GM18517 (cell line): ENCODE data around the gene PODXL.
A peak's percentile ranks its signal among the peaks of the same experiment; 100 is the strongest.
"Not testable (repeated sequence)": the region's sequence is repeated elsewhere in the genome, so short reads cannot be mapped to it uniquely, and the experiment has no call there.

Experiments used
- ATAC-seq: cut with Tn5 transposase; IDR thresholded peaks from one replicate; pipeline ENCODE4 v1.9.1; 2021; ENCODE audit warnings: mild to moderate bottlenecking, moderate library complexity; ENCODE audit not compliant: unreplicated experiment

The PODXL gene

DNA sequence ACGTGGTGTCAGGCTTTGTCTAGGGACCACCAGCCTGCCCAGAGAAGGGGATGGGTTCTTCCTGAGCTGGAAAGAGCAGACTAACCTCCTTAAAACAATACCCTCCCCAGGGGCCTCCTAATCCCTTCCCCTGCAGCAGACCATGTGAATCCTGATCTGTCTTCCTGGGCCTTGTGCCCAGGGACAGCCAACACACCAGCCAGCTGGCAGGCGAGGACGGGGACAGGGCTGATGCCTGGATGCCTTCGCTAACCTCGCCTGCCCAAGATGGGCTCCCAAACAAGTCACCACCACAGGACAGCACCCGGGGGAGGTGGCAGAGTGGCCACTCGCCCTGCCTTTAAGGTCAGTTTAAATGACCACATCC lies 17.6 kb downstream of the PODXL start:
- ATAC-seq = no peak

DNA sequence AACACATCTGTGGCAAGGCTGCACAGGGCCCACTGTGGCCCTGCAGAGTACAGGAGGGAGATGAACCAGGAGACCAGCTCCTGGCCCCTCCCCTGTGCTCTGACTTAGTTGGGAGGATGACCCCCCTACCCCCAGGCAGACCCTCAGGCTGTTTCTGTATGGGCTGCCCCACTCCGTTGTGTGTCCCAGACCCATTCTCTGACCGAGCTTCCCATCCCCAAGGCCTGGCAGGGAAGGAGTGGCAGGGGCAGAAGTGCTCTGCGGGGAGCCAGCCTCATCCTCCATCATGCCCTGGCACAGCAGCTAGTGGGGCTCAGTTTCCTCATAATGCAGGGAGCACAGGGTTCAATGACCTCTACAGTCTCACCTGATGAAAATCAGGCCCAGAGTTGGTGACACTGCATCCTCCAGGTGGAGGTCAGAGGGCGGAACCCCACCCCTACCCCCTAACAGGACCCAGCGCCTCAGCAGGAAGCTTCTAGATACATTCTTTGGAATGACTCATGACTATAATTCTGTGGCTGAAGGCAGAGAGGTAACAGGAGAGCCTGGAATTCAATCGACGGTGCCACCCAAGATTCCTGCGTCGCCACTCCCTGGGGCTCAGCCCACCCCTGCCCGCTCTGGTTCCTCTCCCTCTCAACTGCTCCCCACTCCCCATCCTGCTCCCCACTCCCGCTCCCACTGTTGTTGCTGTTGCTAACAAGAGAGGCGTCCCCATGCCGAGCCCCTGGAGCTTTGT lies 18.2 kb downstream of the PODXL start:
- ATAC-seq = no peak

DNA sequence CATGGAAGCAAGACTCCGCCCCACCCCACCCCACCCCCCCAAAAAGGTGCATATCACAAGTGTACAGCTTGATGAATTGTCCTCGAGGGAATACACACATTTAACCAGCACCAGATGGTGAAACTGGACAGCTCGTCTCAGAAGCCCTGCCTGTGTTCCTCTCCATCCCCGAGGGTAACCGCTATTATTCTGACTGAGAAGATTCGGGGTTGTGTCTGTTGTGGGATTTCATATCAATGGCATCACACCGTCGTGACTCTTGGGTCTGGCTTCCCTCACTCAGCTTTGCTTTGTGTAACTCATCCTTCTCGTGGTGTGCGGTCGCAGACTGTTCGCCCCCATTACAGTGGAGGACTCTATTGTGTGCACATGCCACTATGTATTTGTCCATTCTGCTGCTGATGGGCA lies 18.9 kb downstream of the PODXL start:
- no peak for ATAC-seq

DNA sequence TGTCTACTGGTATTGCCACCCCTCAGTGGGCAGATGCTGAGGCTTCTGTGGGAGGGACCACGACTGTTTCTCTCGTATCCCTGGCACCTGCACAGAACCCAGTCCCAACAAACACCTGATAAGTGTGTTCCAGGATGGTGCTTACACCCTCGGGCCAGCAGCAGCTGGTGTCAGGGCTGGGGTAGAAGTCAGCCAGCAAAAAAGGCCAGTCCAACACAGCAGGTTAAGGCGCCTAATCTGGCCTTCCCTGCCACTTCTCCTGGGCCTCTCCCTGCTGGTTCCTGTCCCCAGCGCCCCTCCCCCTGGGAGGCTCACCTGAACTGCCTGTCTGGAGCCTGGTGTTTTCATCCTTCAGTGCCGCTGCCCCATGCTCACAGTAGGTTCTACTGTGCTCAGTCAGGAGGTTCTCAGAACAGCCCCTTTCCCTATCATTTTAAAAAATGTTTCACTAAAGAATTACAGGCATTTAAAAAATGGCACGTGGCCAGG lies 20.0 kb downstream of the PODXL start:
- no peak for ATAC-seq

DNA sequence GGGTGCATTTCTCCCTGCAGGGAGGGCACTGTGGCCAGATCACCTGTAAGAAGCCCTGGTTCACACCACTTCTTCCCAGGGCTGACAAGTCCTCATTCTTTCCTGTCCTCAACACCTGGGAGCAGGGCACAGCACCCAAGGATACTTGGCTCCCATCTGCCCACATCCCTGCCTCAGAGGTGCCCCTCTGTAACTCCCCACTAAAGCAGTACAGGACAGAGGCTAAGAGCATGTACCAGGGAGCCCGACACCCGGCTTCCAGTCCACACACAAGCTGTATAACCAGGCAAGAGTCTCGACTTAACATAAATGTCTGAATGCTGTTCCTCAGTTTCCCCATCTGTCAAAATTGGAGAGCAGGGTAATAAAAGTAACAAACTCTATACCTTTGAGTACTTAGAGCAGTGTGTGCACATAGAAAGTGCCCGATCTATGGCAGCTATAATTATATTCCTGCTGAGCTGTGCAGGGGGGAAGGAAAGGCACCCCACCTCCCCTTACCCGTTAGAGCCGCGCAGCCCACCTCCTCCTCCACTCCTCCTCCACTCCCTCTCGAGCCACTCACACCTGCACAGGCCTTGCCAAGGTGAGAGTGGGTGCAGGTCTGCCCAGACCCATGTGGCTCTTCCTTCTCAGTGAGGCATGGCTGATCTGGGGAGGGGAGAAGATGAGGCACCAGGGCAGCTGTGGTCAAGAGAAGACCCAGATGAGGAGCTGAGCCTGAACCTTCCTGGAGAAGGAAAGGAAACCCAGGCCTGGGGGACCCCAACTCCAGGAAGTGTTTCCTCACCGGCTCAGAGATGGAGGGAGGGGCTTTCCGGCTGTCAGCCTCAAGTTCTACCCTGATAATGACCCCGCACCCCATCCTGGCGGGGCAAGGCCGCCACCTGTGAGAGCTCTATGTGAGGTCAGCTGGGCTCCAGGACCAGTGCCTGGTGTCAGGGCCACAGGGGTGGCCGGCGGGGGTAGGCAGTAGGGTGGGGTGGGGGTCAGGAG lies 22.6 kb downstream of the PODXL start:
- ATAC-seq = no peak

DNA sequence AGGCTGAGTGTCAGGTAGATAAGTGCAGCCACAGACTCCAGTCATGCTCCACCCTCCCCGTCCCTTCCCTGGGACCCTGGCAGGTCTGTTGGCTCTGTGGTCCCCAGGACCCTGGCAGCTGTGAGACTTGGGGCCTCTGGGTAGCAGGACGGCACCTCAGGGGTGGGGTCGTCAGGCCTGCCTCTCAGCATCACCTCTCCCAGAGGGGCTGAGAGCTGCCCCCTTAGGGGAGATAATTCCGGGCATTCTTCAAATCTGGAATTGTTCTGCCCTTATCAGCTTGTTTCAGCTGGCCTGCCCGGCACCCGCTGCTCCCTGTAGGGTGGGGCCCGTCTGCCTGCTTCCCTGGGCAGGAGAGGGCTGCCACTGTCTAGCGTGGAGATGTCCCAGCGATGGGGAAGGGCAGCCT lies 23.3 kb downstream of the PODXL start:
- ATAC-seq = no peak

DNA sequence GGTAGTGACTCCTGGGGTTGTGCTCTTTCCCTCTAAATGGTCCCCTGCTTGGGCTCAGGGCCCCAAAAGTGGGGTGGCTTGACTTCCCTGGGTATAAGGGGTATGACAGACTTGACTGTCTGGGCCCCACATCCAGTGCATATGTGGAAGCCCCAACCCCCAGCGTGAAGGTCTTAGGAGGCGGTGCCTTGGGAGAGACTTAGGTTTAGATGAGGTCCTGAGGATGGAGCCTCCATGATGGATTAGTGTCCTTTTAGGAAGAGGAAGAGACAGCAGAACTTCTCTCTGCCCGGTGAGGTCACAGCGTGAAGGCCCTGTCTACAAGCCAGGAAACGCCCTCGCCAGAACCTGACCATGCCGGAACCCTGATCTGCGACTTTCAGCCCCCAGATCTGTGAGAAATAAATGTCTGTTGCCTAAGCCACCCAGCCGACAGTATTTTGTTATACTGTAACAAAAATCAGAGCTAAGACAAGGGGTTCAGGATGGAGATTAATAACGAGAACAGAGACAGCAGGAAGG lies 23.8 kb downstream of the PODXL start:
- ATAC-seq = no peak

DNA sequence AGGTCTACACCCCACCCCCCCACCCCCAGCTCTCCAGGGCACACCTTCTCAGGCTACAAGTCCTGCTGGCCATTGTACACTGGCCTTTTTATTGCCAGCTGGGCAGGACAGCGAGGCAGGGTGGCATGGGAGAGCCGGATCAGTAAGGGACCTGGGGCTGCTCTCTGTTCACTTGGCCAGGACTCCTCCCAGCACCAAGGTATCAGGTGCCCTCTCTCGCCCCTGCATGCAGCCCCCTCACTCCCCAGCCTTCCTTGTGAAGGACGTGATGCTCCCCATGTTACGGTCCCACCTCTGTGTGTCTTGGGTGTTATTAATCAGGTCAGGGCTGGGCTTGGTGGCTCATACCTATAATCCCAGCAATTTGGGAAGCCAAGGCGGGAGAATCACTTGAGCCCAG lies 26.3 kb downstream of the PODXL start:
- ATAC-seq = no peak

DNA sequence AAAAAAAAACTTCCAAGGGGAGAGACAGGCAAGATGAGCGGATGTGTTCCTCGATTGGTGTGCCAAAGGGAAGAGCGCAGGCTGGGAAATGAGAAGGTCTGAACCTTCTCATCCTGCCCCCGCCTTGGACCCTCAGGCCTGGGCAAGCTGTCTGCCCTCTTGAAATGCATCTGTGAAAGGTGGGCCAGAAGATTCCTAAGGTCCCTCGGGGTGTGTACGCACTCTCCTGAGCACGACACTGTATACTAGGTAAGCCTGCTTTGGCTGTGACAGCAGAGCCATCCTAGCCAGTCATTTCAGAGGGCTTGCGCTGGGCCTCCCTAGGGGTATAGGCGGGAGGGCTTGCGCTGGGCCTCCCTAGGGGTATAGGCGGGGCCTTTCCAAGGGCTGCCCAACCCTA lies 26.8 kb downstream of the PODXL start:
- ATAC-seq = no peak

DNA sequence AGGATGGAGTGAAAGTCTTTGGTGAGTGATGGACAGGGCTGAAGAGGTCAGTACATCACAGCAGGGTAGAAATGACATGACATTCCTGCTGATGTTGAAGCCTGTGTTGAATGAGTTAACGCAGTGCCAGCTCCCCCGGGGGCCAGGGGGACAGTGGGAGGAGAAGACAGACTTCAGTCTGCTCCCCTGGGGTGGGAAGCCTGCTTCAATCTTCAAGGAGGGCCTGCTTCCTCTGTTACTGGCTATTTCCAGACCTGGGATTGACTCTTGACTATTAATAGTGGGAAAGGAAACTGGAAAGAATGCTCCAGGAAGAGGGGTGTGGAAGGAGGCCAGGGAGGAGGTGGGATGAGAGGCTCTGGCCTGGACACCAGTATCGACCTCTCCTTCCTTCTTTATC lies 27.2 kb downstream of the PODXL start:
- ATAC-seq = no peak

DNA sequence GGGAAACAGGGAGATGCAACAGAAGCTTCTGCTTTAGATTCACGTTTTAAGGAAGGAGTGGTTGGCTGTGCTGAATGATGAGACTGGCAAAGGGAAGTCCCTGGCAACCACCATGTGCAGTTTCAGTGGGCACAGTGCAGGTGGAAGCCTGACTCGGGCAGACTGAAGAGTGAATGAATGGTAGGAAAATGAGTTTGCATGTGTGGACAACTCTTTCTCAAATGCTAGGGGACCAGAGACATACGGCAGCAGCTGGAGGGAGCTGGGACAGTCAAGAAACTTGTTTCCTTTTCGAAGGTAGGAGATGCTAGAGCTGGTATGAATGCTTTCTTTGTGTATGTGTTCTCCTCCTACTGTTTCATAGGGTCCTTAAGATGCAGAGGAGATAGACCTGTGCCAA lies 29.0 kb downstream of the PODXL start:
- no peak for ATAC-seq

DNA sequence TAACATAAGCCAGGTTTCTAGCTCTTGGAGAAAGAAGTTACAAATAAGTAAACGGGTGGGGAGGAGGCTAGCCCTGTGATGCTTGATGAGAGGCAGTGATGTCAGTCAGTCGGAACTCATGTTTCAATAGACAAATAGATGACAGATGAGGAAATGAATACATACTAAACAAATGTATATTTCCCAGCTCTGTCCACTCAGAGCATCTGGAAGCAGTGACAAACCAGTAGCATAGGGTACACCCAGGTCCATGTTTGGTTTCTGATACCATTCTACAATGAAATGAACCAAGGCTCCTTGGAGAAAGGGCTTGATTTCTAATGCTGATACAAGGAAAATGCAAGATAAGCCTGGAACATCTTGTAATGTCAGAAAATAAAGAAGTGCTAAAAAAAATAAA lies 30.6 kb downstream of the PODXL start:
- no peak for ATAC-seq

DNA sequence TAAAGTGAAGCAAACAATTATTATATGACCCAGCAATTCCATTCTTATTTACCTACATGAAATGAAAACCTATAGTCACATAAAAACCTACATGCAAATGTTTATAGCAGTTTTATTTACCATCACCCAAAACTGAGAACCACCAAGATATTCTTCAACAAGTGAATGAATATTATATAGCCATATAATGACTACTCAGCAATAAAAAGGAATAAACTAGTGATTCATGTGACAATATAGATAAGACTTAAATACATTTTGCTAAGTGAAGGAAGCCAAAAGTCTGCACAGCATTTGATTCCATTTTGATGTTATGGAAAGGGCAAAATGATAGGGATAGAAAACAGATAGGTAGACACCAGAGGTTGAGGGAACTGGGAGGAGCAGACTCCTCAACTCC lies 31.7 kb downstream of the PODXL start:
- no peak for ATAC-seq

DNA sequence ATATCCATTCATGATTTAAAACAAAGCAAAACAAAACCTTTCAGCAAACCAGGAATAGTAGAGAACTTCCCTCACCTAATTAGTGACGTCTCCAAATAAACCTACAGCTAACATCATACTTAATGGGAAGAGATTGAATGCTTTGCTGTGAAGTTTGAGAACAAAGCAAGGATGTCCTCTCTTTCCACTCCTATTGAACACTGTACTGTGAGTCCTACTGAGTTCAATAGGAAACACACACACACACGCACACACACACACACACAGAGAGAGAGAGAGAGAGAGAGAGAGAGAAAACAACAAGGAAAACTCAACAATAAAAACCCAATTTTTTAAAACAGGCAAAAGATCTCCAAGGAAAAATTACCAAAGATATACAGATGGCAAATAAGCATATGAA lies 32.3 kb downstream of the PODXL start:
- no peak for ATAC-seq

DNA sequence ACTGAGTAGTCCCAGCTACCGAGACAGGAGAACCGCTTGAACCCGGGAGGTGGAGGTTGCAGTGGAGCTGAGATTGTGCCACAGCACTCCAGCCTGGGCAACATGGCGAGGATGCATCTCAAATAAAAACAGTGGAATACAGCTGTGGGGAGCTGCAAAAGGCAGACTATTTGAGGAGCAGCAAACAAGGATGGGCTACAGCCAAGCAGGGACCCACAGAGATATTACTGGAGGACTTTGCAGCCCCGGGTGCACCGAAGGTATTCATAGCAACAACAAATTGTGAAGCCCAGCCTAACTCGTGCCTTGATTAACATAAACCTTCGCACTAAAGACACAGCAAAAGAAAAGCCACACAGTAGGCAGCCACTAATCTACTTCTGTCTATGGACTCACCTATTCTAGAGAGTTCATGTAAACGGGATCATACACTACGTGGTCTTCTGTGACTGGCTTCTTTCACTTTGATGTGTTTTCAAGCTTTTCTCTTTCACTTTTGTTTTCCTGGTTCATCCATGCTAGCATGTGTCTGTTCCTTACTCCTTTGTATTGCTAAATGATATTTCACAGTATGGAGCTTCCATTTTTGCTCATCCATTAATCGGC lies 34.0 kb downstream of the PODXL start:
- ATAC-seq = no peak

DNA sequence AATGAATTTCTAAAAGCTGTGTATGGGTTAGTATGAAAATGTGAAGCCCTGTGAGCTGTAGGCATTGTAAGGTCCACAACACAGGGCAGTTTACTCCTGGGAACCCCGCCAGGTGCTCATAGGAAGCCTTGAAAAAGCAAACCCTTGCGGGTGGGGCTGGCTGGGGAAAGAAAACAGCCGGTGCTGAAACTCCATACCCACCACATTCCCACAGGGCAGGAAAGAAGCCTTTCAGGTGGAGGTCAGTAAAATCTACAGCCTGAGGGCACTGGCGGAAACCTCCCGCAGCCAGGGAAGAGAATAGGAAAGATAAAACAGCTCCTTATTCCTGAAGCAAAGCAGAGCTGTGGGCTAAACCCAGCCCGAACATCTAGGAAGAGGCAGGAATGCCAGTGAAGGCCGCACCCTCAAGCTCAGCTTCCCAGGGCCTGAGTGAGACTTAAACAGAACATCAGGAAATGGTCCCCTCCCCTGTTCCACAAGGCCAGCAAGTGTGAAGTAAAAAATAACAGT lies 34.7 kb downstream of the PODXL start:
- ATAC-seq = no peak

DNA sequence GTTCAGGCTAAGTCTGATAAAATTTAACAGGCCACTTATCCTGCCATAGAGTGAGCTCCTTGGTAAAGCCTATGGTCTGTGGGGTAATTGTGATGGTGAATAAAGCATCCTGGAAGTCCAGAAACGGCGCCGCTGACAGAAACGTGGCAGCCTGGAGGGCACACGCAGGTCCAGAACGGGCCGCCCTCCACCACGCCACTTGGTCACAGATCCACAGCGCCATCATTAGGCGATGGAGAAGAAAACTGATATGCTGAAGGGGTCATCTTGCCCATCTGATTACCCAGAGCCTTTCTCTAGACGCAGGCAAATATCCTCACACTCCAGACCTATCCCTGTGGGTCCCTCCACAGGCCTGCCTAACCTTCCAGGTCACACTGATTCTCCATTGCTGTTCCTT lies 37.8 kb downstream of the PODXL start:
- no peak for ATAC-seq

DNA sequence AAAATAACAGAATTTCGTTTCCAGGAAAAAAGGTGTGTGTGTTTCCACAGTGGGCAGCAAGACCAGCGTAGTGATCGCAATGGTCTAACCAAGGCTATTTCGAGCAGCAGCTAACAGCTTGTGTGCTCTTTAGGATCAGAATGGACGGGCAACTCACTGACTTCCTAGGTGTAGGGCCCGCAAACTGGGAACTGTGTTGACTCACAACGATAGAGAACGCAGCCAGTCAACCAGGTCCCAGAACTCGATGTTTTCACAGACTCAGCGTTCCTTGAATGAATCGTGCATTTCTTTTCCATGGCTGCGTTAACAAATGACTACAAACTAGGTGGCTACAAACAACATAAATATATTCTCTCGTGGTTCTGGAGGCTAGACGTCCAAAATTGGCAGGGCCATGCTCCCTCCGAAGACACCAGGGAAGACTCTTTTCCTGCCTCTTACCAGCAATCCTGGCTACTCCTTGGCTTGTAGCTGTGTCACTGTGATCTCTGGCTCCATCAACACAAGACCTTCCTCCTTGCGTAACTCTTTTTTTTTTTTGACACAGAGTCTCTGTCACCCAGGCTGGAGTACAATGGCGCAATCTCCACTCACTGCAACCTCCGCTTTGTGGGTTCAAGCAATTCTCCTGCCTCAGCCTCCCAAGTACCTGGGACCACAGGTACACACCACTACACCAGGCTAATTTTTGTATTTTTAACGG lies 39.1 kb downstream of the PODXL start:
- no peak for ATAC-seq

DNA sequence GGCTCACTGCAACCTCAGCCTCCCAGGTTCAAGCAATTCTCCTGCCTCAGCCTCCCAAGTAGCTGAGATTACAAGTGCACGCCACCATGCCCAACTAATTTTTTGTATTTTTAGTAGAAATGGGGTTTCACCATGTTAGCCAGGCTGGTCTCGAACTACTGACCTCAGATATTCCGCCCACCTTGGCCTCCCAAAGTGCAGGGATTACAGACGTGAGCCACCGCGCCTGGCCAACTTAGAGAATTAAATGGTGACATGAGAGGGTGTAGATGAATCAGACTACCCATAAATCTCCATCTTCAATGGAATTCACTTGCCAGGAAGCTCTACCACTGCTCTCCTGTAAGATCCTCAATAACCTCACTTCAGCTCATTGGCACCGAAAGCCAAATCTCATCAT lies 41.0 kb downstream of the PODXL start:
- ATAC-seq = not testable (repeated sequence)

DNA sequence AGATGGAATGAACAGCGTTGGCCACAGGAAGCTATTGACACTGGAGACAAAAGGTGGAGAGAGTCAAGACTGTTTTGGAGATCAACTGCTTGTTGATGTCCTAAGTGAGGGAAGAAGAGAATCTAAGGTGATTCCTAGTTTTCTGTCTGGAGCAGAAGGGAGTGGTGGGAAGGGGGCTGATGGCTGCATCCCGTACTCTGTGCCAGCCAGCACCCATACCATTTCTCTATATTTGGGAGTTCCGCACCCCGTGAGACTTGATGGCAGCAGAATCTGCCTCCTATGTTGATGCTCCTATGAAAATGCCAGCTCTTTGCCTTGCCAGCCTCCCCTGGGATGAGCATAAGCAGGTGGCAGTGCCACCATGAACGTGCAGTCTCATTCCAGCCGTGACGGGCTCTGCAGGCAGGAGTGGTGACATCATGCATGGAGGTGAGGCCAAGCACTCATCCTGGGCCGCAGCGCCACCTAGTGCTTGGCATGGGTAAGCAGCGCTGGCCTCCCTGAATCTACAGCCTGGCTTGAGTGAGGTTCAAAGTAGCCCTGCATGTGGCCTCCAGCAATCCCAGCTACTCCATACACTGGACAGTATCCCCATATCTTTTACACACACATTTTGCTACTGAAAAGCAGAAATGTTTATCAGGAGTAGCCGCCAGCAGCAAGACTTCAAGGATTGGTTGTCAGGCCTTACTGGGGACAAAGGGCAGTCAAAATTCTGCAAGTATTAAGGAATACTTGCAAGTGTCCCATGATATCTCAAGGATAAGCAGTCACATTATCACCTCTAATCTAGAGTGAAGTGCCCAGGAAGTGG lies 43.0 kb downstream of the PODXL start:
- peak; percentile 90 for ATAC-seq
